ENCODE measurements around the gene LRMDA. TPM values are rescaled to one million over a fixed set of nuclear protein-coding genes. Genes with fewer than 3 reads are reported as not detected.

Gene LRMDA
- total RNA-seq, 1 experiment from 2014 or later: 4.8 TPM

GRCh38 chr10:75436896-75437295, 5.5 kb downstream of the LRMDA start:
- no peak overlapping the region for H2AFZ ChIP-seq (ENCODE audit: low read depth, low read length, poor library complexity, severe bottlenecking)
- ATAC-seq (no peak), DNase-seq (ENCODE audit: low read depth, low spot score) (no peak)
- H3K9me3 ChIP-seq (ENCODE audit: control insufficient read depth in 1 of 2, insufficient read depth in 1 of 2, low read depth in 1 of 2, low read length in 2 of 2): 0 out of 4 replicates have a peak, but pooled peaks cover 0 to under 1% of the 10 kb centered on the region in 2 experiments
- no peaks in the 10 kb centered on the region; the same call in 1 of the 2 replicates for H3K9me2 ChIP-seq (ENCODE audit: insufficient read depth)
- no peaks in the 10 kb centered on the region for H3K79me2 ChIP-seq (ENCODE audit: insufficient read depth, low read length)
- ChIA-PET POLR2A (no interaction called here), CTCF (no interaction called here), RAD21 (ENCODE audit: low non-redundant PET in 1 of 2, low total read pairs in 2 of 2, uncharacterized antibody in 2 of 2, unreplicated experiment in 2 of 2) (no interaction called here)
- no peaks in the 10 kb centered on the region for H4K20me1 ChIP-seq (ENCODE audit: insufficient read depth)
- no TSS peak for BruUV-seq (replicated peaks)
- H3K4me2 ChIP-seq (ENCODE audit: low read length): no peak overlapping the region
- H3K27me3 ChIP-seq (ENCODE audit: insufficient read depth, low read length): no peaks in the 10 kb centered on the region
- no peak overlapping the region for H3K9ac ChIP-seq (ENCODE audit: low read length)
- peaks cover 0 to 10% of the 10 kb centered on the region in 2 experiments; a peak in 1 of 4 replicates for H3K4me1 ChIP-seq (ENCODE audit: control insufficient read depth in 1 of 2, insufficient read depth in 2 of 2, low read length in 2 of 2)
- intact Hi-C loops (cut with micrococcal nuclease): no loop called here
- H3K36me3 ChIP-seq (ENCODE audit: control insufficient read depth in 1 of 2, insufficient read depth in 2 of 2, low read length in 2 of 2): no peaks in the 10 kb centered on the region
- H3K27ac ChIP-seq (ENCODE audit: low read depth, low read length): no peak overlapping the region
- TF ChIP-seq REST (IDR thresholded peaks at IDR 0.05; ENCODE audit: low read depth): no peak
- TF ChIP-seq SRF (IDR thresholded peaks at IDR 0.05; ENCODE audit: low read depth): no peak
- TF ChIP-seq, protein P1, sequence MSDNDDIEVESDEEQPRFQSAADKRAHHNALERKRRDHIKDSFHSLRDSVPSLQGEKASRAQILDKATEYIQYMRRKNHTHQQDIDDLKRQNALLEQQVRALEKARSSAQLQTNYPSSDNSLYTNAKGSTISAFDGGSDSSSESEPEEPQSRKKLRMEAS (IDR thresholded peaks at IDR 0.05): no peak
- TF ChIP-seq CBX3 (IDR thresholded peaks at IDR 0.05; ENCODE audit: low read depth): no peak
- TF ChIP-seq, protein P2, sequence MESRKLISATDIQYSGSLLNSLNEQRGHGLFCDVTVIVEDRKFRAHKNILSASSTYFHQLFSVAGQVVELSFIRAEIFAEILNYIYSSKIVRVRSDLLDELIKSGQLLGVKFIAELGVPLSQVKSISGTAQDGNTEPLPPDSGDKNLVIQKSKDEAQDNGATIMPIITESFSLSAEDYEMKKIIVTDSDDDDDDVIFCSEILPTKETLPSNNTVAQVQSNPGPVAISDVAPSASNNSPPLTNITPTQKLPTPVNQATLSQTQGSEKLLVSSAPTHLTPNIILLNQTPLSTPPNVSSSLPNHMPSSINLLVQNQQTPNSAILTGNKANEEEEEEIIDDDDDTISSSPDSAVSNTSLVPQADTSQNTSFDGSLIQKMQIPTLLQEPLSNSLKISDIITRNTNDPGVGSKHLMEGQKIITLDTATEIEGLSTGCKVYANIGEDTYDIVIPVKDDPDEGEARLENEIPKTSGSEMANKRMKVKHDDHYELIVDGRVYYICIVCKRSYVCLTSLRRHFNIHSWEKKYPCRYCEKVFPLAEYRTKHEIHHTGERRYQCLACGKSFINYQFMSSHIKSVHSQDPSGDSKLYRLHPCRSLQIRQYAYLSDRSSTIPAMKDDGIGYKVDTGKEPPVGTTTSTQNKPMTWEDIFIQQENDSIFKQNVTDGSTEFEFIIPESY (IDR thresholded peaks at IDR 0.05; ENCODE audit: extremely low read depth, insufficient replicate concordance, low read length): no peak
- H3K4me3 ChIP-seq (replicated peaks in 1 of 2; ENCODE audit: low read depth in 1 of 2, low read length in 2 of 2): no peak overlapping the region

Data from HCT116 (cell line).